D721Med (cell line): ENCODE data around the gene NTRK3.
"Not testable (repeated sequence)": the region's sequence is repeated elsewhere in the genome, so short reads cannot be mapped to it uniquely, and the experiment has no call there.

ENCODE experiments used
- DNase-seq: peaks from one replicate; pipeline ENCODE4 v3.0.0; 2011; ENCODE audit warnings: low spot score; ENCODE audit not compliant: insufficient read length
- FAIRE-seq: peaks from 2 replicates; lab custom pipeline; 2011; peaks lifted over from hg19 to GRCh38; lab: Jason Lieb, UNC
- CTCF ChIP-seq: IDR thresholded peaks from 2 replicates; pipeline ENCODE4 v1.5.1; 2012; ENCODE audit warnings: mild to moderate bottlenecking, control low read depth; ENCODE audit not compliant: insufficient read depth; ENCODE audit errors: missing control alignments

NTRK3 gene

GRCh38 chr15:88043396-88043795 lies 213.1 kb downstream of the NTRK3 start:
- no peak for TF ChIP-seq CTCF
- DNase-seq: no peak
- FAIRE-seq: no peak

GRCh38 chr15:88042047-88042446 lies 214.5 kb downstream of the NTRK3 start:
- FAIRE-seq (no peak), DNase-seq (no peak)
- TF ChIP-seq CTCF: no peak

- TF ChIP-seq CTCF: no peak
- DNase-seq: no peak
- FAIRE-seq: no peak
Observed at GRCh38 chr15:88040516-88040915, 216.0 kb downstream of the NTRK3 start.

GRCh38 chr15:88038261-88038660 lies 218.3 kb downstream of the NTRK3 start:
- FAIRE-seq: no peak
- no peak for TF ChIP-seq CTCF
- DNase-seq: no peak

- no peak for TF ChIP-seq CTCF
- FAIRE-seq (no peak), DNase-seq (no peak)
Observed at GRCh38 chr15:88036154-88036839, 220.2 kb downstream of the NTRK3 start.

GRCh38 chr15:88035381-88035780 lies 221.2 kb downstream of the NTRK3 start:
- TF ChIP-seq CTCF: no peak
- DNase-seq (no peak), FAIRE-seq (no peak)

GRCh38 chr15:88033421-88033820 lies 223.1 kb downstream of the NTRK3 start:
- not testable (repeated sequence) for FAIRE-seq

GRCh38 chr15:88032787-88033186 lies 223.8 kb downstream of the NTRK3 start:
- DNase-seq (no peak), FAIRE-seq (no peak)
- TF ChIP-seq CTCF: no peak

More at GRCh38 chr15:88033421-88033820, 223.1 kb downstream of the NTRK3 start:
- not testable (repeated sequence) for DNase-seq
